CD4-positive, alpha-beta T cell treated with Interleukin-1 beta for 1 hour (primary cell): ENCODE results near the gene FNIP1.
"Not testable (repeated sequence)": the region's sequence is repeated elsewhere in the genome, so short reads cannot be mapped to it uniquely, and the experiment has no call there.

ENCODE experiments used
- DNase-seq, 2 donors: peaks; one replicate each; pipeline ENCODE4 v3.0.0-alpha.2; 2020 to 2022

Gene FNIP1

GRCh38 chr5:131682826-131683225 lies 114.0 kb downstream of the FNIP1 start:
- no peak for DNase-seq

GRCh38 chr5:131682175-131682574 lies 114.6 kb downstream of the FNIP1 start:
- DNase-seq = no peak

DNA sequence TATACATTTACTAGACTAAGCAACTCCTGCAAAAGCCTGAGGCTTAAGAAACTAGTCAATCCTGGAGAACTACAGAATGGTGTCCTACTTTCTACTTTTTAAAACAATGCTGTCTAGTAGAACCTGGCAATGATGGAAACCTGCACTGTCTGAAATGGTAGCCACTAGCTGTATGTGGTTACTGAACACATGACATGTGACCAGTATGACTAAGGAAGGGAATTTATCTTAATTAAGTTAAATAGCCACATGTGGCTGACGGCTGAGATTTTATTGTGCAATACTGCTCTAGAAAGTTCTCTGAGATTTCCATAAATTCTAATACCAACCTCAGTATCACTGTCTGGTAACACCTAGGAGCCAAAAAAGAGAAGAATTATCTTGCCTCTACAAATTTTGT lies 116.9 kb downstream of the FNIP1 start:
- DNase-seq = no peak

DNA sequence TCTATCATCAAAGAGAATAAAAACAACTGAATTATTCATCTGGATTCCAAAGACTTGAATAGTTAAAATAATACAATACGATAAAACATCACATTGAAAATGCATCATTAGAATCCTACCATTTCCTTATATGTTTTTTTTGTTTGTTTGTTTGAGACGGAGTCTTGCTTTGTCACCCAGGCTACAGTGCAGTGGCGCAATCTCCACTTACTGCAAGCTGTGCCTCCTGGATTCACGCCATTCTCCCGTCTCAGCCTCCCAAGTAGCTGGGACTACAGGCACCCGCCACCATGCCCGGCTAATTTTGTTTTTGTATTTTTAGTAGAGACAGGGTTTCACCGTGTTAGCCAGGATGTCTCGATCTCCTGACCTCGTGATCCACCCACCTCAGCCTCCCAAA lies 118.5 kb downstream of the FNIP1 start:
- DNase-seq = not testable (repeated sequence)

GRCh38 chr5:131677115-131677514 lies 119.7 kb downstream of the FNIP1 start:
- DNase-seq = no peak

GRCh38 chr5:131672776-131673175 lies 124.0 kb downstream of the FNIP1 start:
- DNase-seq = no peak

DNA sequence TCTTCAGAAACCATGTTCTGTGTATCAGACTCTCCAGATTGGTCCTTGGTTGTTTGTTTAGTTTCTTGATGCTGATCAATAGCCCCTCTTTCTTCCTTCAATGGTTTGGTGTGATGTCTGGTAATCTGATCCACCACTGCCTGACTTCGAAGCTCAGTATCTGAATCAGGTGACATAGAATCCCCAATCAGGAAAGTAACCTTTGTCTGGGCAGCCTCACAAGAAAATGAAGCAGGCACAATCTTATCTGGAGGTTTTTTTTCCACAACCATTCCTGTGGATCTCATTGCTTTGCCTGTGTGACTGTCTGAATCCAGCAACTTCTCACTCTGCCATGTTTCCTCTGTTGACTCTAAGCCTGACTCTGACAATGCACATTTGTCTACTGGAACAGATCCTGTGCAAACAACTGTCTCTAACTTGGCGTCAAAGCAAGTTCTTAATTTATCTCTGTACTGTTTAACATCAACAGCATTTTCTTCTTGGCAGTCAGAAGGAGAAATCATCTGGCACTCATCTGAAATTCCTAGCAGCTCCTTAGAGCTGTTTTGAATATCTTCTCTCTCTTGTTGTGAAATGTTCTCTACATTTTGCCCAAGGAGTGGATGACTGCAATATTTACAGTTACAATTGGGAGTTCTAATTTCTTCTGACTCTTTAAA lies 124.7 kb downstream of the FNIP1 start:
- no peak for DNase-seq

DNA sequence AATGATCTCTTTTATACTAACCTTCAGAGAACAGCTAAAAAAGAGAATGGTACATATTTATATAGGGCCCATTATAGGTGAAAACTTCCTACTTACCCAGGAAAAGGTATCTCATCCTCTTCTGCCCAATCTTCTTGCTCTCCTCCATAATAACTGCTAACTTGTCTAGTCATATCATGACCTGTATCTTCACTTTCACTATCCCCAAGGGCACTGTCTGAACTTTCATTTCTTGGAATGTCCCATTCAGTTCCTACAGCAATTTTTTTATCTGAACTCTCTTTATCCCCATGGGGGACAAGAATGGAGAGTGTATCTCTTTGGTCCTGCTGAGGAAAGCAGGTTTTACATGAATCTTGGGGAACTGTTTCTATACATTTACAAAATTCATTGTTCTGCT lies 125.4 kb downstream of the FNIP1 start:
- DNase-seq = no peak

- DNase-seq = no peak
Observed at GRCh38 chr5:131664929-131665328, 131.9 kb downstream of the FNIP1 start.

DNA sequence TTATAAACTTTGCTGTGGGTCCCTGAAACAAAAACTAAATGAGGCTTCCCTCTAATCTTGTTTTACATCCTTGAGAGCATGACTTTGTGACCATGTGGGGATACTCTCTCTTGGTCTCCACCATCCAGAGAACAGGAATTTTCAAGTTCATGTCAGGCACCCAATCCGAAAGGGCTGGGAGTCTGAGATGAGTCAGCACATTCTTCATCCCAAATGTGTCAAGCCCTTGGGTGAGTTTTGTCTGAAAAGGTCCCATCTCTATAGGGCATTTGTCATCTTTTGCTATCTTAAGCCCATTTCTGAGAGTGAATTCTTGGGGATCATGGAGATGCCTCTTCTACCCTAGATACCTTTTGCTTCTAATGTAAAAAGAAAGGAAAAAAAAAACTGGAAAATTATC lies 134.9 kb downstream of the FNIP1 start:
- no peak for DNase-seq

DNA sequence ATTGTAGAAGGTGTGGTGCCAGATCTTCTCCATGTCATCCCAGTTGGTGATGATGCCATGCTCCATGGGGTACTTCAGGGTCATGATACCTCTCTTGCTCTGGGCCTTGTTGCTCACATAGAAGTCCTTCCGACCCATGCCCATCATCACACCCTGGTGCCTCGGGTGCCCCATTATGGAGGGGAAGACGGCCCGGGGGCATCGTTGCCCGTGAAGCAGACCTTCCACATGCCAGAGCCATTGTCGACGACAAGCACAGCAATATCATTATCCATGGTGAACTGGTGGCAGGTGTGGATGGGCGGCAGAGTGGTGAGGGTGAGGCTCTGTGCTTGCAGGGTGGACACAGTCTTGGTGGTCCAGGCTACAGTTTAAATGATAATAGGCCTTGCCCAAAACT lies 137.0 kb downstream of the FNIP1 start:
- no peak for DNase-seq

- no peak for DNase-seq
Observed at GRCh38 chr5:131659290-131659689, 137.5 kb downstream of the FNIP1 start.

GRCh38 chr5:131654776-131655175 lies 142.0 kb downstream of the FNIP1 start:
- no peak for DNase-seq

GRCh38 chr5:131654309-131654708 lies 142.5 kb downstream of the FNIP1 start:
- DNase-seq = no peak

- DNase-seq = no peak
Observed at GRCh38 chr5:131649161-131649560, 147.7 kb downstream of the FNIP1 start.

GRCh38 chr5:131647048-131647769 lies 149.6 kb downstream of the FNIP1 start:
- peak in 1 of 2 donors; percentile 18 for DNase-seq

- no peak for DNase-seq
Observed at GRCh38 chr5:131644822-131645221, 152.0 kb downstream of the FNIP1 start.

- DNase-seq = no peak
Observed at GRCh38 chr5:131644370-131644769, 152.4 kb downstream of the FNIP1 start.

- no peak for DNase-seq
Observed at GRCh38 chr5:131641494-131641893, 155.3 kb downstream of the FNIP1 start.

DNA sequence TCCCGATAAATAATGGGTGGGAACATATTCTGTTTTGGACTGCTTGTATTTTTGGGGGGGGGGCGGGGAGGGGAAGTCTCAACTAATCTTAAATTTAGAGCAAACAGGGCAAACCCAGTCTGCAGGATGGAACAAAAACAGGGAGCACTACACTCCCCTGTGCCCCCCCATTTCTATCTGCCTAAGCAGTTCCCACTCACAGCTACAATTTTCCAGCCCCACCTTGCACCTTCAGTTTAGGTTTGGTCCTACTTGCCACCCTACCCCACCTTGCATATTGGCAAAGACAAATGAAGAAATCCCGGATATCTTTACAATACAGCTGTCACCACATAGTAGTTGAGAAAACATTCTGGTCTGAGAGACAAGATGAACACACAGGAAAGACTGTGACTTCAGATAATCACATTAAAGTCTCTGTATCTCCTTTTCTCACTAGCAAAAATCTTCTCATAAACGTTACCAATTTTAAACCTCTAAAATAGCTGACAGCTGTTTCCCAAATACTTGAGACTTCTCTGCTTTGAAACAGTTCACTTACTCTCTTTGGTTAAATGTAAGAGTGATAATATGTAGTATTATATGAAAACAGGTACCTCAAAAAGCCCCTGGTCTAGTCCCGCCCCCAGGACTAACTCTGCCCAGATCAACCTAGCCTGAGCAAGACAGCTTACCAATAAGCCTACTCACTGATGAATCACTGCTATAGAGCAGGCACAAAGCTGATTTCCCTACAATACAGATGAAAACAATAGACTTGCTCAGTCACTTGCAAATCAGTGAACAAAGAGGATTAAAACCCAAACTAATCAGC lies 156.6 kb downstream of the FNIP1 start:
- DNase-seq = peak; percentile 22 to 60

DNA sequence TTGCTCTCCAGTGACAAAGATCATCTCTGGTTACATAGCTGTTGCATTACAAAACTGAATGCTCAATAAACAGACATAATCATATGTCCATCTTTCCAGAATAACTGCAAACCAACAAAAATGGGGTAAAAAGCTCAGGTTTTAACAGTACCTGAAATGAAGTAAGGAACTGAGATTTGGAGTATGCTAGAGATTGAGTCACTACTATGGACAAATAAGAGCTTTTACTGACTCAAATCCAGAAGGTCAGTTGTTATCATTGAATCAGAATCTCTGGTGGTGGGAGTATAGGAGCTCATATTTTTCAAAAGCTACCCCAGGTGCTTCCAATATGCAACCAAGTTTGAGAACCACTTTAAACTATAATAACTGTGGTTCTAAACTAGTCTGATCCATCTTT lies 157.7 kb downstream of the FNIP1 start:
- DNase-seq = no peak

DNA sequence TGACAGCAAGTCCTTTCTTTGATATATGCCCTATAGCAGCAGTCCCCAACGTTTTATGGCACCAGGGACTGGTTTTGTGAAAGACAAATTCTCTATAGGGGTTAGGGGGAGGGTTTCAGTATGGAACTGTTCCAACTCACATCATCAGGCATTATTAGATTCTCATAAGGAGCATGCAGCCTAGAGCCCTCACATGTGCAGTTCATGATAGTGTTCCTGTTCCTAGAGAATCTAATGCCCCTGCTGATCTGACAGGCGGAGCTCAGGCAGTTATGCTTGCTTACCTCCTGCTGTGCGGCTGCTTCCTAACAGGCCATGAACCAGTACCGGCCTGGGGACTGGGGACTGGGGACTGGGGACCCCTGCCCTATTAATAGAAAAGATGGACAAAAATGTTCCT lies 159.1 kb downstream of the FNIP1 start:
- no peak for DNase-seq

- peak; percentile 12 to 34 for DNase-seq
Observed at GRCh38 chr5:131635684-131636572, 160.9 kb downstream of the FNIP1 start.
